SIG-M5 (cell line): ENCODE data around the gene MRPS7.
A peak's percentile ranks its signal among the peaks of the same experiment; 100 is the strongest.

Source experiments
- DNase-seq: peaks from one replicate; lab custom pipeline; 2025; lab: John Stamatoyannopoulos, UW

The MRPS7 gene

DNA sequence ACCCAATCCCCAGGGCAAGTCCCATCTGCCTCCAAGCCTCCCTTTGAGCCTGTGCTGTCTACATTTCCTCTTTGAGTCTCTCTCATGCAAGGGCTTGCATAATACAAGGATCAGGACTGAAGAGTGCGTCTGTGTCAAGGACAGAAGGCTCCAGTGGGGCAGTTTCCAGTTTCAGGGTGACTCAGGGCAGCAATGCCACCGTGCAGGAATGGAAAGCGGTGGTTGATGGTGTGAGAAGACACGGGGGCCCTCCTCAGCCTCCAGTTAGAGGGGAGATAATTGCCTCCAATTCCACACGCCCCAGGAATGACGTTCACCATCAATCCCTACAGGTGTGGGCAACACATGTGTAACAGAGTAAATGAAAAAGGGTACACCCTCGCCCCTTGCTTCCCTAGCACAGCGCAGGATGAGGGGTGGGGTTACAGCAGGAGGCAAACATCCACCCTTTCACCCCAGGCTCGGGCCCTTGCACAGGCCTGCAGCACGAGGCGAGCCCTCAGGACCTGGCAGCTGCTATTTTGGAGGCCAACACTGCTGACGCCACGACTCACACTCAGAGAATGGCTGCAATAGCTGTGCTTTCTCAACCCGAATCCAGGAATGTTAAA lies 52.4 kb downstream of the MRPS7 start:
- peak; percentile 86 for DNase-seq

- DNase-seq: no peak
These were observed 54.0 kb downstream of the MRPS7 start for GRCh38 chr17:75315541-75316243.
